Measurements from ENCODE around the gene DNER.
"Not testable (repeated sequence)": the region's sequence is repeated elsewhere in the genome, so short reads cannot be mapped to it uniquely, and the experiment has no call there.

DNER gene

DNA sequence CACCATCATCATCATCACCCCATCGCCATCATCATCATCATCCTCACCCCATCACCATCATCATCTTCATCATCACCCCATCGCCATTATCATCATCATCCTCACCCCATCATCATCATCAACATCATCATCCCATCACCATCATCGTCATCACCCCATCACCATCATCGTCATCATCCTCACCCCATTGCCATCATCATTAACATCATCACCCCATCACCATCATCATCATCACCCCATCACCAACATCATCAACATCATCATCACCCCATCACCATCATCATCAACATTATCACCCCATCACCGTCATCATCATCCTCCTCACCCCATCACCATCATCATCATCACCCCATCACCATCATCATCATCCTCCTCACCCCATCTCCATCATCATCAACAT is 151.0 kb downstream of the DNER start:
- DNase-seq: no peak

DNA sequence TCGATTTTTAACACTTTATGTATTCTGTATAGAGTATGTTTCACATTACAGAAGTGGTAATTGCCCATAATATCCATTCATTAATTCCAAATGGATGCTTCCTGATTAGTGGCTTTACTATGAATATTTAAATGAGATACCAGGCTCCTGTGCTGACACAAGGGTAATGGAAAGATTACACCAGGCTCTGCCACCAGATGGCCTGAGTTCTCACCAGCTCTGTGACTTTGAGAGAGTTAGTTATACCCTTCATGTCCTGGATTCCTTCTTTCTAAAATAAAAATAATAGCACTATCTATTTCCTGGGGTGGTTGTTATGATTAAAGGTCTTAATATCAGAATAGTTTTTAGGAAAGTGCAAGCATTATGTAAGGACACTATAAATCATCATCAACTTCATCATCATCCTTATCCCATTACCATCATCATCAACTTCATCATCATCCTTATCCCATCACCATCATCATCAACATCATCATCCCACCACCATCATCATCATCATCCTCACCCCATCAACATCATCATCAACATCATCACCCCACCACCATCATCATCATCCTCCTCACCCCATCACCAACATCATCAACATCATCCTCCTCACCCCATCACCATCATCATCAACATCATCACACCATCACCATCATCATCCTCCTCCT is 151.8 kb downstream of the DNER start:
- no peak for DNase-seq

DNA sequence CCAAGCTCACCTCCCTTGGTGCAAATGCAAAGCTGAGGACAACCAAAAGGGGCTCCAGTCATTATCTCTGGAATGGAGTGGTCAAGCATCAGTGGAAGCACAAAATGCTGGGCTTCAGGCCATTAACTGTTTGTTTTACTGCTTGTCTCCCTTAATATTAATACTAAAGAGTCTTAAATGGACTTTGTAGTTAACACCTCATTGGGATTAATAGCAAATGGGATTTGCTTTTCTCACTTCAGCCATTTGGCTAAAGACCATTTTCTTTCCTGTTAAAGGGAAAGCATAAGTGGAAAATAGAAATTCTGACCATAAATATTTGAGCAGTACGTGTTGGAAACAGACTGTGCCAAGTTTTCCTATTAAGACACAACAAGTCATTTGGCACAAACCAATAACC is 154.4 kb downstream of the DNER start:
- no peak for DNase-seq

DNA sequence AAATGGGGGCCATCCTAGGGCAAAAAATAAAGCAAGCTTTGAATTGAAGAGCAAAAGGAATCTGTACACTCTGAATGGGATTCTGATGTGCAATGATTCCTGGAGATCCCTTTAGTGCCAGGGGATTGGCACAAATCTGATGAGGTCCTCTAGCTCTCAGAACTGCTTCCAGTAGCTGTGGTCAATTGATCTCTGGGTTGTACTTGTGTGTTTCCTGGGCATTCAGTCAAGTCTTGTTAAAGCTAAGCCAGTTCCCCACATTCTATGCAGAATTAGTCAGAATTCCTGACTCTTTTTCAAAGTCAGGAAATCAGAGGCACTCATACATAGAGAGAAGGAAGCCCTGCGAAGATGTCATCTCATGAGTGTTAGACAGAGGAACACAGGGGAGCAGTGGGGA is 161.3 kb downstream of the DNER start:
- no peak for DNase-seq

DNA sequence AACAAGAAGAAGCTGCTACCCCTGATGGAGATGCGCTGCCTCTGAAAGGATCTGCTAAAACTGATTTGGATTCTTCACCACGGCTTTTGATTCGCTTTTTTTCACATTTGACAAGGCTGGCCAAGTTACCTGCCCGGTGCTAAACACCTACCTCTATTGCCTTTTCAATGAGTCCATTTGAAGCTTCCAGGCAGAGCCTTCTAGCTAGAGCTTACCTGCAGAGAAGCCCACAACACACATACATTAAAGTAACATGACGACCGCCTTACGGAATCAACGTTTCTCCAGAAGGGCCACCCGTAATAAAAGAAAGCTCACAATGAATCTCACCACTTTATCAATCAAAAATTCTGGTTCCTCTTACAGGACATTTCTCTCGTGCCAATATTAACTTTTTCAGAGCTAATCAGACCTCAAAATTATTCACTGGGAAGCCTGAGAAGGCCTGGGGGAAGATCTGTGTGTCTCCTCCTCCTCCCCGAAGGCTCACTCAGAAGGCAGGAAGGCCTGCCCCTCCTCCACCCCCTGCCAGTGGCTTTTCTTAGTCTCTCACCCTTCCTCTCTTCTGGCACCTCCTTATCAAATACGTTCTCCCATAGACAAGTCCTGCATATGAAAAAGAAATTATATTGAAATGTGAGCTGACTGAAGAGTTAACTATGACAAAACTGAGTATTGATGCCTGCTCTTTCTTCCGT is 171.0 kb downstream of the DNER start:
- no peak for DNase-seq

DNA sequence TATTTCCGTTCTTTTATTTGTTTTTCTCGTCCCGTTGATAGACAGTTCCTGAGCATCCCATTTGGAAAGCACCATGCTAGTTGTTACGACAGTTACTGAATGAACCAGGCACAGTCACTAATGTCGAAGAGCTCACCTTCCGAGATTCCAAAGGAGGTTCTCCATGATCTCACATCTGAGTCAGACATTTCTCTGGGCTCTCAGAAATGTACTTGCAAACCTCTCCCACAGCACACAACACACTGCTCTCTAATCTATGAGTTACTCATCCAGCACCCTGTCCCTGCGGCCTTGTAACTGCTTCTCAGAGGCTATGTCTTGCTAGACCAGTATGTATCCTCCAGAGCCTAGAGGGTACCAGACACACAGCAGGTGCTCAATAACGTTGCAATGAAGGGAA is 174.7 kb downstream of the DNER start:
- DNase-seq: no peak

DNA sequence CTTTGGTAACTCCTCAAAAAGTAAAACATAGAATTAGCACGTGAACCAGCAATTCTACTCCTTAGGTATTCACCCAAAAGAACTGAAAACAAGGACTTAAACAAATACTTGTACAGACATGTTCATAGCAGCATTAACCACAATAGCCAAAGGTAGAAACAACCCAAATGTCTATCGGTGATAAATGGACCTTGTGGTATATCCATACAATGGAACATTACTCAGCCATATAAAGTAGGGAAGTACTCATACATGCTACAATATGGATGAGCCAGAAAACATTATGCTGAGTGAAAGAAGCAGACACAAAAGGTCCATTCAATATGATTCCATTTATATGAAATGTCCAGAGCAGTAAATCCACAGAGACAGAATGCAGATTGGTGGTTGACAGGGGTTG is 182.8 kb downstream of the DNER start:
- DNase-seq: no peak

DNA sequence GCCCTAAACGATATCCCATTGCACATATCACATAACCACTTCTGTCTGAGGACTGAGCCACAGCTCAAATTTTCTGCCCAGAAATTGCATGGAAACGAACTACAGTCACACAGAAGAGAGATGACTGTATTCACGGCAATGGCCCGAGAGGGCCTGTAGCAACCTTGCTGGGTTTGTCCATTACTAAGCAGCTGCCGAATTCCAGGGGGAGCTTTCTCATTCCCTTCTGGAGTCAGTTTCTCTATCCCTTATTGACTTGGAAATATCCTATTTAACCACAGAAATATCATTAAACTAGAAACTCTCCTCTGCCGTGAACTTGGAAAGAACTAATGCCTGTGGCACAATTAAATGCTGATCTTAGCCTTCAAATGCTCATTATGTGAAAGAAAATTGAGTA is 183.9 kb downstream of the DNER start:
- DNase-seq: no peak

DNA sequence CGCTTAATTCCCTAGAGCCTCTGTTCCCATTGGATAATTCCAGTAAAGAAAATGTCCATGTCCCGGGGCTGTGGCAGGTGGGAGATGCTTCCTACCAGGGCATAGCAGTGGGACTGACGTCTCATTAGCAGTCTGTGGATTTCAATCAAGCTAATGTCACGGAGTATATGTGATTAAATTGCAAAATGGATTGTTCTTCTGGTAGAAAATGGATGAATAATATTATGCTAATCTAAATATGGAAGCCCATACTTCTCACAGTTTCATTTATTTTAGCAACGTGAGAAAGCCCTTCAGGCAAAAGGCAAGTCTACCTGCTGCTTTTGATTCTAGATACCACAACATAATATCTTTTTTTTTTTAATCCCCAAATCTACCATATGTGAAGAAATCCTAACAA is 185.5 kb downstream of the DNER start:
- no peak for DNase-seq

DNA sequence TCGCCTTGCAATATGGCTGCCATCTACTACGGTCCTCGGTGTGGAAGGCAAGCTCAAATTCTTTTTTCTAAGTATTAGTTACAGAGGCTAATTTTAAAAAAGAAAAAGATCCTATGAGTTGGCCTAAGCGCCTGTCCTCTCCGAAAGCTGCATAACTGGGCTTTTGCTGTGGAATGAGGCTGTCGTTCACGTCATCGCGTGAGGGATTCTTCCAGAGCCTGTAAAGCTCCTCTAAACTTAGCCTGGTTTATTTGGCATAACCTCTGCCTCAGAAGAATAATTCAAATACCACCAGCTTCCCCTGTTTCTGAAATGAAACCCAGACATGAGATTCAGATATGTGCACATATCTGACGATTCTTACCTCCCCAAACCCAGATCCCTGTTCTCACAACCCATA is 187.4 kb downstream of the DNER start:
- no peak for DNase-seq

DNA sequence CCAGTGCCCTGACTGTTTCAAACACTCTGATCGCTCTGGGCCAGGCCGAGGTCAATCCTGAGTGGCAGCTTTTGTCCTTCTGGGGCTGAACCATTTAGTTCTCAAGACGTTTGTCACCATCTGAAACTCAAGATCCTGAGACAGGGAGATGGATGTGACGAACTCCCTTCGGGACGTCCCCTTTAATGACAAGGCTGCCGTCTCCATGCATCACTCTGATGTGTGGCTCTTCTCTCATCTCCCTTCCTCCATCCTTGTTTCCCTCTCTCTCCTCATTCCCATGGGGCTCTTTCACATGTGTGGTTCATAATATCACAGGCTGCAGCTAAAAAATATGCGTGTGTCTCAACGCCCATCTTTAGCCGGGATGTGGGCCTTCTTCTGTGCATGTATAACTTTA is 189.6 kb downstream of the DNER start:
- no peak for DNase-seq

DNA sequence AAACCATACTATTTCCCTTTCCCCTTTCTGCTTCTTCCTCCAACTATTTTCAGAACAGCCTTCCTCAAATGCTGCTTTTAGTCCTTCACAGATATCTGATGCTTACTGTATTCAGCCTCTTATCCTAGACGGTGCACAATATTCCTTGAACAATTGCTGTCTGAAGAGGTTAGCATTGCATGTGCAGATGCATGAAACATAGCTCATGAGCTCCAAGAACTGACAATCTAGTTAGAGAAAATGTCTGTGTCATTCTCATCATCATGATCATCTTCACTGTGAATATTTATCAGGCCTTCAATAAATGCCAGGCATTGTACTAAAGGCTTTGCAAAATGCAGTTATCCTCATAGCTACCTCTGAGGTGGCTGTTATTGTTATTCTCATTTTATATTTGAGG is 190.7 kb downstream of the DNER start:
- DNase-seq: no peak

DNA sequence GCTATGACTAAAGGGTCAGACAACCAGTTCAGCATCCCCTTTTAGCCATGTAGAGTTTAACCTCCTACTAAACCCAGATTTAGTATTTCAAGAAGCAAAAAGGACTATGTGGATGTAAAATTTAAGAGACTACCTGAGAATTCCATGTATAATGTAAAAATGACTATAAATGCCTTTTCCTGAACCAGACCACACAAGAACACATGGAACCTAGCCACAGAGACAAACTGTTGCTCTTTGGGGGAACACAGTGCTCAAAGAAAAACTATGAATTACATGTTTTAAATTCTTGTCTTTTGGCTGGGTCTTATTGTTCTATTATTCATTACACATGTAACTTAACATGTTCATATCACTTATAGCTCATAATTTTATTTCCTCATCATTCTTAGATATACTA is 192.8 kb downstream of the DNER start:
- DNase-seq: no peak

DNA sequence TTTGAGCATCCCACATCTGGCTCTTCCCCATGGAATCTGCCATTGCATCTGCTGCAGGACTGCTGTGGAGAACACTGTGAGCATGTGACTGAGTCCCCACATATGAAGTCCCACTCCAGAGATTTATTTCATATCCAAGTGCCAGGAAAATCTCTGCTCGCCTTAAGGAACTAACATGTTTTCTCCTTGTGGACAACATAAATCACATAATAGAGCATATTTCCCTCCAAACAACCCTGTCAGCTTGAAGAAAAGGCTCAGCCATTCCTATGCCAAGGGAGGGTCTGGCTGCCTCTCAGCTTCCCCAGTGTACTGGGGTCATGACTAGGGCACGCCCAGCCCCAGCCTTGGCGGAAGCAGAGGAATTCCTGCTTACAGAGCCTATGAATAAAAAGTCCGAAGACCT is 193.7 kb downstream of the DNER start:
- no peak for DNase-seq

DNA sequence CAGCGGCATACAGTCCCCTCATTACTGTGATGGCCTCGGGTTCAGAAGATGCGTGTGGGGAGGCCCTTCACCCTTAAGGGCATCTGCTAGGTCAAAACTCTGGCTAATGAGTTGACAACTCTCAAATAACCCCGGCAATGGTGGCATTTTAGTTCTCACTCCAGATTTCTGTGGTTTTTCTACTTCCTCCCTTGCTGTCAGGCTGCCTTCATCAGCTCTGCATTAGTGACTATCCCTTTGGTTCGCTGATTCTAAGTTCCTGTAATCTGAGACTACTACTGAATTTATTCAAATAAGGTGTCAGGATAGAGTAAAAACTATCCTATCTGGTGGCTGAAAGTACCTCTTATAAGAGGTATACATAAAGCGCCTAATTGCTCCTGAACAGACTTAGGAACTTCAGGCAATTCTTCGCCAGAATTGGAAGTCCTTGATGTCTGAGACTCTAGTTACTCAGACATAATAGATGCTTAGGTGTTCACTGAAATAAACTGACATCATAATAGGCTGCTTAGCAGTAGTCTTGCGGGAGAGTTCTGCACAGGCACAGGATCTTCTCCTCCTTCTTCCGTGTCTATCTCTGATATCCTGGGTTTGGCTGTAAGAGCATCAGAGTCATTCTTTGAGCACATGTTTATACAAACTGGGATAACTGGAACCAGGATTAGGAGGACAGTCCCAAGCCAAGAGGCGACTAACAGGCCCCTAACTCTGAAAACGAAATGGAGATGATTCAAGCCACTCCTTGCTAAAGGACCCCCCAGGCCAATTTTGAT is 194.5 kb downstream of the DNER start:
- DNase-seq: no peak

DNA sequence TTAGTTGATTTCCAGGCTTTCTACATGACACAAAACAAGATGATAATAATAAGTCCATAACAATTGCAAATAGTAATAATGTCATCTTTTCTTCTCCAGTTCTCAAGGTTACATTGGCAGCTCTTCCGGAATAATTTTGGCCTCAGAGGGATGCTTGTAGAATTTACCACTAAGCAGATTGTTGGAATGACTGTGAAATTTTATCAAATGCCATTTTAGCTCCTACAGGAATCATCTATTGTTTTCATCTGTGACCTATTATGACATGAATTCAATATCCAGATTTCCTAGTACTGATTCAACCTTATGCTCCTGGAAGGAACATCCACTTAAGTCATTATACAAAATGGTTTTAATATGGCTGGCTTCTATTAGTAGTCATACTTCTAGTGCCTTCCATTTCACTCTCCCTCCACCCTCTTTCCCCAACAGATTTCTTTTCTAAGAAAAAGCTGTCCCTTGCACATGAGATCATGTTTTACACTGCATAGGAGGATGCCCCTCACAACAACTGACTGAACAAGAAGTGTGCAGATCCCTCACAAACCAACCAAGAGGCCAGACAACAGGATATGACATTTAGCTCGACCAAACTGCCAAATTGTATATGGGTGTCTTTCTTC is 200.0 kb downstream of the DNER start:
- DNase-seq: no peak

DNA sequence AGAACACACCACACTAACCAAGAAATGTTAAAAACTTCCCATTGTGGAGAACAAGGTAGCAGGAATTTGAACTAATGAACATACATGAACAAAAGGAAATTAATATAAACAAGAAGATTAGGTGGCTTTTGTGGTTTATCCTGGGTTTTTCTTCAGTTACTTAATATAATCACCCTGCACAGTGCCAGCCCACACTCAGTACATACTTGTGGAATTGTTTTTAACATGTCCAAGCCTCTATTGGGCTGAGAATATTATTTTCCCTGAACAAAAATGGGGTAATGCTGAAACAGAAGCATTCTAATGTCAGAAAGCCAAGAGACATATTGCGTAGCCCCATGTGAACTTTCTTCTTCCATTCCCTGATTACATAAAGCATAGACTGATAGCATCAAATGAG is 202.8 kb downstream of the DNER start:
- DNase-seq: no peak

DNA sequence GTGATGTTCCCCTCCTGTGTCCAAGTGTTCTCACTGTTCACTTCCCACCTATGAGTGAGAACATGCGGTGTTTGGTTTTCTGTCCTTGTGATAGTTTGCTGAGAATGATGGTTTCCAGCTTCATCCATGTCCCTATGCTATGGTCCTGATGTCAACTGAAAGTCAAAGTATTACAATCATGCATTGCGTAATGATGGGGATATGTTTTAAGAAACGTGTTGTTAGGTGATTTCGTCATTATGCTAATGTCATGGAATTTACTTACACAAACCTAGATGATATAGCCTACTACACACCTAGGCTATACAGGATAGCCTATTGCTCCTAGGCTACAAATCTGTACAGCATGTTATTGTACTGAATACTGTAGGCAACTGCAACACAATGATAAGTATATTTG is 207.7 kb downstream of the DNER start:
- not testable (repeated sequence) for DNase-seq

DNA sequence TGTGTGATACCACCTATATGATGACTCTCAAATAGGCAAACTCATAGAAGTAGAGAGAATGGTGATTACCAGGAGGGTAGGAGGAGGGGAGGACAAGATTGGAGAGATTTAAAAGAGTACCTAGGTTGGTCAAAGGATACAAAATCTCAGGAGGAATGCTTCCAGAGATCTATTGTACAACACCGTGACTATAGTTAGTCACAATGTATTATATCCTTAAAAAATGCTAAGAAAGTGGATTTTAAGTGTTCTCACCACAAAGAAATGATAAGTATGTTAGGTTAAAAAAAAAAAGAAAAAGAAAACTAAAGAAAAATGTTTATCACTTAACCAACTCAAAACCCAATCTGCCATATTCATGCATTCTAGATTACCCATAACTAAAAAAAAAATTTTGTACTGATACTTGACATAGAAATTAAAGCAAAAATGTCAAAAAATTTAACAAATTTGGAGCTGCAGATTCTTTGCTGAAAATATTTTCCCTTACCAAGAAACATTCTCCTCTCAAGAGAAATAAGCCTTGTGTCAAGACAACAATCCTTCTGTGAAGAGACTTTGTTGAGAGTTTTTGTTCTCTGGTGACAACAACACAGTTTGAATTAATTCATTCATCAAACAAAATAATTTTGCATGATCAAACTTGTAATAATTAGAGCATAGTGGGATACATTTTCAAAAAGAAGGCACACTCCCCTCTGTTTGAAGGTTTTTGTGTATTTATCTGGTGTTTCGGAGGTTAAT is 213.1 kb downstream of the DNER start:
- no peak for DNase-seq

DNA sequence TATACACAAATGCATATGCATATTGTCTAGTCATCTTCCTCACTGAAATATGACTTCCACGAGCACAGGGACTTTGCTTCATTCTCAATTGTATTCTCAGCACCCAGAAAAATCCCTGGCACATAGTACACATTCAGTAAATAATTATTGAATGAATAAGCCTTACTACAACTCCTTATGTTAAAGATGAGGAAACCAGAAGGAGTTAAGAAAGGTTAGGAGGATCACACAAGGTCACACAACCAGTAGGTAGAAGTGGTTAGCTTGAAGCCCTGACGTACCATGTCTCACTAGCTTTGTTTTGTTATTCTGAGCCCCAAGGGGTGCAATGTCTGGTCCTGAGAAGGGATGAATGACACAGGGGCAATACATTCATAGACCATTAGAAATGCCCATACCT is 222.3 kb downstream of the DNER start:
- no peak for DNase-seq

DNA sequence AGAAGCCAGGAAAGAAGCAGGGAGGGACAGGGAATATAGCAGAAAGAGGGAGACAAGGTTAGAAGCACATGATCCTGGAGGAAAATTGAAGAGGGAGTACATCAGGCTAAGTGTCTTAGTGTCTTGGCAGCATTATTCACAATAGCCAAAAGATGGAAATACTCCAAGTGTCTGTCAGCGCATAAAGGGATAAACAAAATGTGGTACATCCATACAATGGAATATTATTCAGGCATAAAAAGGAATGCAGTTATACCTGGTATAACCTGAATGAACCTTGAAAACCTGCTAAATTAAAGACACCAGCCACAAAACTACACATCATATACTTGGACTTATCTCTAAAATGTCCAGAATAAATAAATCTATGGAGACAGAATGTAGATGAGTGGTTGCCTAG is 224.2 kb downstream of the DNER start:
- no peak for DNase-seq

DNA sequence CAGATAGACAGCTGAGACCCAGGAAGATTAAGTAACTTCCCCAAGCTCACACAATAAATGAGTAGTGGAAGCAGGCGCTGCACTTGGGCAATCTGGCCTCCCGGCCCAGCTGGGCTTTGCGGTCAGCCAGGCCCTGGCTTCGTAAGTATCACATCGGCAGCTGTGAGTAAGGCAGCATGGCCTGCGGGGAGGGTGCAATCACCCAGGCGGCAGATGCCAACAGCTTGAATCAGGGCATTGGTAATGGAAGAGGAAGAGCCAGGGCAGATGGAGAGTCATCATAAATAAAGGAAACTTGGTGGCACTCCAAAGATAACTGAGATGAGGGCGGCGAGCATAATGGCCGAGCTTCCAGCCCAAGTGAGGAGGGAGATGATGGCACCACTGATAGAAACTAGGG is 225.3 kb downstream of the DNER start:
- no peak for DNase-seq

DNA sequence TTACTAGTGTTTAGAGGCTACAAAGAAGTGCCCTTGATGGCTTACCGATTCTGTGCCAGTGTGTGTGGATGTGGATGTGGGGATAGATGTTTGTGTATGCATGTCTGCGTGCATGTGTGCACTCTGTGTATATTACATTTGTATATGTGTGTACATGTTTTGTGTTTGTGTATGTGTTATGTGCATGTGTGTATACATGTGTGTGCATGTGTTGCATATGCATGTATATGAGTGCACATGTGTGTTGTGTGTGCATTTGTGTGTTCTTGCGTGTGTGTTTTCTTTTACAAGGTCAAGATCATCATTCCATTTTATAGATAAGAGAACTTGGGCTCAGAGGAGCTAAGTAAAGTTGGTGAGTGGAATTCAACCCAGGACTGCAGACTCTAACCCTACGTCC is 226.1 kb downstream of the DNER start:
- DNase-seq: no peak
